Stimulated activated effector memory CD8-positive, alpha-beta T cell treated with anti-CD3 and anti-CD28 coated beads, Interleukin-12 subunit alpha, Interleukin-12 subunit beta, amount 100 ng/mL, for 72 hours (primary cell): ENCODE data around the gene FAM9A.

Source experiments
- ATAC-seq: fragments of 150-1000 bp; cut with Tn5 transposase; 2 replicates; pipeline ENCODE4 v1.10.0; 2021
- DNase-seq, 2 donors: peaks; one replicate each; pipeline ENCODE4 v3.0.0; 2021 to 2022; ENCODE audit warnings: low spot score in 2 of 2
- H3K27ac Mint-ChIP-seq: one replicate; pipeline ENCODE4 v1.8.0; 2022; ENCODE audit warnings: mild to moderate bottlenecking, mixed read lengths
- H3K36me3 Mint-ChIP-seq: one replicate; pipeline ENCODE4 v1.8.0; 2022; ENCODE audit warnings: mild to moderate bottlenecking, mixed read lengths
- H3K4me1 Mint-ChIP-seq: one replicate; pipeline ENCODE4 v1.8.0; 2022; ENCODE audit warnings: mixed read lengths
- H3K4me3 Mint-ChIP-seq: one replicate; pipeline ENCODE4 v1.8.0; 2022; ENCODE audit warnings: mild to moderate bottlenecking, mixed read lengths
- H3K9me3 Mint-ChIP-seq: one replicate; pipeline ENCODE4 v1.8.0; 2022; ENCODE audit warnings: mixed read lengths

The FAM9A gene

GRCh38 chrX:8801041-8801599 lies at the start of gene FAM9A:
FAM9A (minus strand) TSS chrX:8801383; CDS start chrX:8800171, 1,212 bp downstream.
- ATAC-seq (no peak), DNase-seq (no peak)
- Mint-ChIP-seq H3K4me3 (no peak within 1 kb of the TSS), H3K9me3 (no peaks in the 10 kb centered on the region), H3K27ac (no peak within 1 kb of the TSS), H3K36me3 (no peaks in the 10 kb centered on the region), H3K4me1 (no peaks in the 10 kb centered on the region)

- no peak overlapping the region for H3K4me3 Mint-ChIP-seq
- ATAC-seq (no peak), DNase-seq (no peak)
- H3K4me1 Mint-ChIP-seq: no peaks in the 10 kb centered on the region
- no peaks in the 10 kb centered on the region for H3K36me3 Mint-ChIP-seq
- H3K9me3 Mint-ChIP-seq: no peaks in the 10 kb centered on the region
- H3K27ac Mint-ChIP-seq: no peak overlapping the region
Observed at GRCh38 chrX:8850478-8850877, 49.3 kb upstream of the FAM9A start.

- no peaks in the 10 kb centered on the region for H3K36me3 Mint-ChIP-seq
- H3K27ac Mint-ChIP-seq: no peak overlapping the region
- no peak overlapping the region for H3K4me3 Mint-ChIP-seq
- H3K4me1 Mint-ChIP-seq: no peaks in the 10 kb centered on the region
- DNase-seq: no peak
- H3K9me3 Mint-ChIP-seq: no peaks in the 10 kb centered on the region
- ATAC-seq: no peak
Observed at GRCh38 chrX:8849945-8850344, 48.8 kb upstream of the FAM9A start.

GRCh38 chrX:8849458-8849857 lies 48.3 kb upstream of the FAM9A start:
- Mint-ChIP-seq H3K9me3 (no peaks in the 10 kb centered on the region), H3K36me3 (no peaks in the 10 kb centered on the region), H3K27ac (no peak overlapping the region), H3K4me3 (no peak overlapping the region), H3K4me1 (no peaks in the 10 kb centered on the region)
- ATAC-seq (no peak), DNase-seq (no peak)

- no peaks in the 10 kb centered on the region for H3K36me3 Mint-ChIP-seq
- no peak for DNase-seq
Observed at GRCh38 chrX:8848911-8849310, 47.7 kb upstream of the FAM9A start.

DNA sequence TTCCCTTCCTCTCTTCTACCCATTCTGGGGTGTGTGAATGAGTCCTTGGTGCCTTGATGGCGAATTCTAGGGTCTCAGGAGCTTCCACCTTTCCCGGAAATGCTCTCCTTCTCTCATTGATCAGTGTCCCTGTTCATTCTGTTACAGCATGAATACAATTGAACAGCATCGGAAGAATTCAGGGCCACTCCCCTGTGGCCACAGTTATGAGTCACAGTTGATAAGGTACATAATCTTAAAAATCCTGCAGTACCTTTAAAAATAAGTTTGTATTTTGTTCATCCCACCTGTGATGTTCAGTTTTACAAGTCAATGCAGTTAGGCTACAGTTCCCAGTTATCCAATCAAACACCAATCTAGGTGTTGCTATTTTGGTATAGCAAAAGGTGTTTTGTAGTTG lies 47.3 kb upstream of the FAM9A start:
- Mint-ChIP-seq H3K27ac (no peak overlapping the region), H3K4me3 (no peak overlapping the region), H3K36me3 (no peaks in the 10 kb centered on the region), H3K4me1 (no peaks in the 10 kb centered on the region), H3K9me3 (no peaks in the 10 kb centered on the region)
- ATAC-seq (no peak), DNase-seq (no peak)

More at GRCh38 chrX:8848911-8849310, 47.7 kb upstream of the FAM9A start:
- Mint-ChIP-seq H3K4me1 (no peaks in the 10 kb centered on the region), H3K9me3 (no peaks in the 10 kb centered on the region), H3K27ac (no peak overlapping the region), H3K4me3 (no peak overlapping the region)
- no peak for ATAC-seq

DNA sequence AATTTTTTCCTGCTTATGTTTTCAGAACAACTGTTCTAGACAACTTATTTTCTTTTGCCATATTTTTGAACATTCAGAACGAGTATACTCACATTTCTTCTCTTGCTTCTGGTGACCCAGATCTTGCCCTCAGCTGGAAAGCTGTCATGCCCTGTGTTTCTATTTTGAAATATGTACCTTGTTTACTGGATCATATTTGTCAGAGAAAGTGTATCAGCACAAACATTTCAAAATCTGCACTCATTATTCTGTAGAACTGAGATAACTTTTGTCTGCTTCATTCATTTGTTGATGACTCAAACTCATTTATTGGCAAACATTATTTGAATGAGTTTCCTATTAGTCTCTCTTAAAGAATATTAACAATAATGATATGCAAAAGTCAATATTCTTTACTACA lies 46.2 kb upstream of the FAM9A start:
- Mint-ChIP-seq H3K36me3 (no peaks in the 10 kb centered on the region), H3K9me3 (no peaks in the 10 kb centered on the region), H3K4me1 (no peaks in the 10 kb centered on the region), H3K27ac (no peak overlapping the region), H3K4me3 (no peak overlapping the region)
- no peak for ATAC-seq
- no peak for DNase-seq

DNA sequence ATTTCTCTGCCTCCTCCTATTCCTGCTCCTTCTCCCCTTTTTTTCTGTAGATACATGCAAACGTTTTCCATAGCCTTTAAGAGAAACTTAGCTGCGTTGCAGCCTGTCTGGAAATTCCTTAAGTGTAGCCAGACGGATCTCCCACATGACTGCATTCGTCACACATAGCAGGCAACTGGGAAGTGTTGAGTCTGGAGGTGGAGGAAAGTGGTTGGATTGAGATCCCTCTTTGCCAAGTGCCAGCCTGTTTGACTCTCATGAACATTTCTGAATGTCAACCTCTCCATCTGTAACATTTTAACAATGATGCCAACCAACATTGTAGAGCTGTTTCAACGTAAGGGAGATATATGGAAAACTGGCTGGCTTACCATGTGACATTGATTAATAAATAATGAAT lies 45.1 kb upstream of the FAM9A start:
- DNase-seq: no peak
- Mint-ChIP-seq H3K27ac (no peak overlapping the region), H3K4me1 (no peaks in the 10 kb centered on the region), H3K36me3 (no peaks in the 10 kb centered on the region), H3K4me3 (no peak overlapping the region), H3K9me3 (no peaks in the 10 kb centered on the region)
- ATAC-seq: no peak

DNA sequence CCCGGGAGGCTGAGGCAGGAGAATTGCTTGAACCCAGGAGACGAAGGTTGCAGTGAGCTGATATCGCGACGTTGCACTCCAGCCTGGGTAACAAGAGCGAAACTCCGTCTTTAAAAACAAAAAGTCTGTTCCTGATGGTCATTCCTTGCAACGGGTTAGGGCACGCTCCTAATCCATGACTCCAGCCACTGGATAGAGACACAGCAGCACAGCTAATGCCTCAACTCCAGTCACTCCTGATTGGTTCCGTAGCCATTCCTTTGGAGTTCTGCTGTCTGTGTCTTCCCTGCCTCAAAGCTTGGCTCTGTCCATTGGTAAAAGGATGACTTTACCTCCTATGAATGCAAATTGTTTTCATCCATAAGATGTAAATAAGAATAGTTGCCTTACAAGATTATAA lies 44.3 kb upstream of the FAM9A start:
- no peak overlapping the region for H3K27ac Mint-ChIP-seq
- DNase-seq: no peak
- H3K9me3 Mint-ChIP-seq: no peaks in the 10 kb centered on the region
- no peaks in the 10 kb centered on the region for H3K4me1 Mint-ChIP-seq
- no peaks in the 10 kb centered on the region for H3K36me3 Mint-ChIP-seq
- no peak for ATAC-seq
- H3K4me3 Mint-ChIP-seq: no peak overlapping the region

GRCh38 chrX:8845060-8845459 lies 43.9 kb upstream of the FAM9A start:
- Mint-ChIP-seq H3K4me3 (no peak overlapping the region), H3K27ac (no peak overlapping the region), H3K9me3 (no peaks in the 10 kb centered on the region), H3K36me3 (no peaks in the 10 kb centered on the region), H3K4me1 (no peaks in the 10 kb centered on the region)
- no peak for DNase-seq
- no peak for ATAC-seq

- Mint-ChIP-seq H3K27ac (no peak overlapping the region), H3K36me3 (no peaks in the 10 kb centered on the region), H3K9me3 (no peaks in the 10 kb centered on the region), H3K4me1 (no peaks in the 10 kb centered on the region), H3K4me3 (no peak overlapping the region)
- ATAC-seq (no peak), DNase-seq (no peak)
Observed at GRCh38 chrX:8844157-8844556, 43.0 kb upstream of the FAM9A start.

GRCh38 chrX:8841911-8842310 lies 40.7 kb upstream of the FAM9A start:
- no peaks in the 10 kb centered on the region for H3K9me3 Mint-ChIP-seq
- H3K27ac Mint-ChIP-seq: no peak overlapping the region
- H3K36me3 Mint-ChIP-seq: no peaks in the 10 kb centered on the region
- peaks cover 5% of the 10 kb centered on the region for H3K4me1 Mint-ChIP-seq
- no peak for ATAC-seq
- DNase-seq: no peak
- no peak overlapping the region for H3K4me3 Mint-ChIP-seq

- ATAC-seq (no peak), DNase-seq (no peak)
- Mint-ChIP-seq H3K4me3 (no peak overlapping the region), H3K9me3 (no peaks in the 10 kb centered on the region), H3K4me1 (peaks cover 5% of the 10 kb centered on the region), H3K27ac (no peak overlapping the region), H3K36me3 (no peaks in the 10 kb centered on the region)
Observed at GRCh38 chrX:8834392-8834791, 33.2 kb upstream of the FAM9A start.

DNA sequence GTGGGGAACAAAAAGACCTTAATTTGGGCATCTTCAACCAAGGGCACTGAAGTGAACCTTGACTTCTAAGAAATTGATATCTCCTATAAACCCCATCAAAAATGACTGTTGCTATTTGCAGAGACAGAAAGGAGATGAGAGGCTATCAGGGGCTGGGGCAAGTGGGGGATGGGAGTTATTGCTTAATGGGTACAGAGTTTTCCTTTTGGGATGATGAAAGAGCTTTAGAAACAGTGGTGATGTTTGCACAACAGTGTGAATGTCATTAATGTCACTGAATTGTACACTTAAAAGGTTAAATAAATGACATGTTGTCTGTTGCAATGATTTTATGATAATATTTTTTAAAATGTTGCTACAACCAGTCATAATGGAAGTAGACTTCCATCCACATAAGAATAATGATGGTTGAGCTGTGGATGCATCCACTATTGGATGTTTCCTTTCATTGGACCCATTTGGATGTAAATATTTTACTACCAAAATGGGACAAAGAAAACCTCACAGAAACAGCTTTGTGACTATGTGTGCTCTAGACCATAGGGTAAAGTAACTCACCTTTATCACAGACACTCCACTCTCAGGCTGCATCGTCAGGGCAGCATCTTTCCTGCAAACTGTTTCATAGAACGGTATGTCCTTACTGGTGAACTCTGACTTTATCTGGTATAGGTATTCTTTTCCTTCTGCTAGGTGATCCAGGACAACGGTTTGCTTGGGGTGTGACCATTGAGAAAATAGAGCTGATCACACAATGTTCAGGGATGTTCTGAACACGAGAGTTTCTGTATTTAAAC lies 31.6 kb upstream of the FAM9A start:
- peaks cover 4% of the 10 kb centered on the region for H3K4me1 Mint-ChIP-seq
- H3K9me3 Mint-ChIP-seq: no peaks in the 10 kb centered on the region
- H3K27ac Mint-ChIP-seq: no peak overlapping the region
- ATAC-seq (no peak), DNase-seq (no peak)
- H3K36me3 Mint-ChIP-seq: no peaks in the 10 kb centered on the region
- no peak overlapping the region for H3K4me3 Mint-ChIP-seq

GRCh38 chrX:8823698-8824097 lies 22.5 kb upstream of the FAM9A start:
- H3K36me3 Mint-ChIP-seq: no peaks in the 10 kb centered on the region

DNA sequence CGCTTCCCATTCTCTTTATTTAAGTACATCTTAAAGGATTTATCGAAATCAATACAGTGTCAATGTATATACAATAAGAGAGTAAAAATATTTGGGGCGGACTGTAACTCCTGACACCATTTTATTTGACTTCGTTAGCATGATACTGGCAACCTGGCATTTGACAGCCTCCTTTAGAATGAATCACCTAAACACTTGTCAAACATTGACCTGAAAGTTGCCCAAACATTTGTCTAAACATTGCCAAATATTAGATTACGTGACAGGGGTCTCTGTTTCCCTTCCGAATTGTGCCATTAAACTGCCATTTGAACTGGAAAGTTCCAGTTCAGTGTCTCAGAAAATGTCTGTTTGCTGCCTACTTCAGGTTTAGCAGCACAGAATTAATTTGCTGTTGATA lies 20.8 kb upstream of the FAM9A start:
- Mint-ChIP-seq H3K9me3 (no peaks in the 10 kb centered on the region), H3K36me3 (no peaks in the 10 kb centered on the region), H3K4me1 (peaks cover 6% of the 10 kb centered on the region), H3K4me3 (no peak overlapping the region), H3K27ac (no peak overlapping the region)
- no peak for DNase-seq
- no peak for ATAC-seq

More at GRCh38 chrX:8823698-8824097, 22.5 kb upstream of the FAM9A start:
- Mint-ChIP-seq H3K27ac (no peak overlapping the region), H3K4me1 (peaks cover 6% of the 10 kb centered on the region), H3K9me3 (no peaks in the 10 kb centered on the region), H3K4me3 (no peak overlapping the region)
- ATAC-seq: no peak
- no peak for DNase-seq
